BJ (cell line): ENCODE data around the gene MRPL24. TPM values are rescaled to one million over a fixed set of nuclear protein-coding genes. Genes with fewer than 3 reads are reported as not detected.

ENCODE experiments used
- CTCF ChIA-PET: fragments of 350-600 bp; formaldehyde crosslinking; extraction: SDS; loops from one replicate; lab custom pipeline; 2021; ENCODE audit warnings: antibody characterized with exemption, inconsistent platforms; lab: Yijun Ruan, JAX
- POLR2A ChIA-PET: fragments of 300-600 bp; sonication (Branson Sonifier 250); formaldehyde crosslinking; extraction: SDS; loops from one replicate; lab custom pipeline; 2021; ENCODE audit warnings: antibody characterized with exemption; lab: Charles Lee
- DNase-seq: peaks from one replicate; pipeline ENCODE4 v3.0.0-alpha.2; 2011; ENCODE audit warnings: low read depth
- H3K27me3 ChIP-seq: 2 replicates; pipeline ENCODE4 v1.6.0; 2011; ENCODE audit warnings: low read length; ENCODE audit not compliant: control insufficient read depth, insufficient read depth
- H3K36me3 ChIP-seq: 2 replicates; pipeline ENCODE4 v1.5.1; 2011; ENCODE audit warnings: low read length; ENCODE audit not compliant: control insufficient read depth, insufficient read depth
- H3K4me3 ChIP-seq: 2 replicates; pipeline ENCODE4 v1.5.1; 2011; ENCODE audit warnings: low read depth, mild to moderate bottlenecking, control low read depth, low read length
- CTCF ChIP-seq: IDR thresholded peaks from 2 replicates; pipeline ENCODE4 v1.5.1; 2011; ENCODE audit warnings: low read depth, mild to moderate bottlenecking, control low read depth, inconsistent platforms, low read length, moderate library complexity; ENCODE audit not compliant: insufficient read depth
- polyA plus RNA-seq: library from polyadenylated mRNA; depleted of rRNA; stranded (reverse); fragments of >200 nt; gene quantifications from 2 replicates; pipeline ENCODE4 v1.2.3, GENCODE V29; 2011

Gene MRPL24
- polyA plus RNA-seq, 1 experiment: 120 TPM

GRCh38 chr1:156725683-156726280 lies 15.1 kb downstream of the MRPL24 start:
- peak; percentile 89 for TF ChIP-seq CTCF
- H3K4me3 ChIP-seq: peak overlapping the region; percentile 32
- no peaks in the 10 kb centered on the region for H3K27me3 ChIP-seq
- H3K36me3 ChIP-seq: peaks cover 9% of the 10 kb centered on the region
- ChIA-PET POLR2A (interaction anchor here (0.6 to 1.3 kb wide), 2 partner anchors 36 to 821 kb away, joined by 4 to 8 read pairs; no protein-coding TSS in a partner anchor), CTCF (interaction anchor here (0.6 to 41.7 kb wide), 60 partner anchors 10 to 234 kb away, joined by 3 to 1556 read pairs (median 5); partner anchors contain the start of genes CRABP2, INSRR, MRPL24 and NAXE)
- no peak for DNase-seq

GRCh38 chr1:156721535-156721934 lies 19.4 kb downstream of the MRPL24 start:
- POLR2A ChIA-PET: no interaction called here
- no peak for DNase-seq
- H3K27me3 ChIP-seq: no peaks in the 10 kb centered on the region
- H3K4me3 ChIP-seq: no peak overlapping the region
- no peak for TF ChIP-seq CTCF
- CTCF ChIA-PET: interaction anchor here (0.8 to 41.7 kb wide), 4 partner anchors 15 to 63 kb away, joined by 3 to 1556 read pairs (median 6); partner anchors contain the start of genes CRABP2, NES and PRCC
- peaks cover 9% of the 10 kb centered on the region for H3K36me3 ChIP-seq

- ChIA-PET CTCF (interaction anchor here (1.5 to 41.7 kb wide), 3 partner anchors 15 to 46 kb away, joined by 3 to 1556 read pairs (median 8); partner anchors contain the start of genes CRABP2, NES and PRCC), POLR2A (no interaction called here)
- DNase-seq: no peak
- Histone ChIP-seq H3K36me3 (peaks cover 9% of the 10 kb centered on the region), H3K4me3 (no peak overlapping the region), H3K27me3 (no peaks in the 10 kb centered on the region)
- no peak for TF ChIP-seq CTCF
These were observed 19.8 kb downstream of the MRPL24 start for GRCh38 chr1:156721131-156721530.

GRCh38 chr1:156717351-156717750 lies 23.5 kb downstream of the MRPL24 start:
- Histone ChIP-seq H3K36me3 (no peaks in the 10 kb centered on the region; the same call in 1 of the 2 replicates), H3K4me3 (no peak overlapping the region), H3K27me3 (no peaks in the 10 kb centered on the region)
- ChIA-PET CTCF (interaction anchor here (15.3 to 41.7 kb wide), 2 partner anchors 10 to 30 kb away, joined by 286 to 1556 read pairs; partner anchors contain the start of genes ISG20L2, METTL25B and NES), POLR2A (no interaction called here)
- TF ChIP-seq CTCF: no peak
- no peak for DNase-seq

- CTCF ChIA-PET: interaction anchor here (1.2 to 41.7 kb wide), 6 partner anchors 9 to 145 kb away, joined by 4 to 1556 read pairs (median 9); partner anchors contain the start of genes CRABP2, ISG20L2, METTL25B and NES
- no peaks in the 10 kb centered on the region for H3K27me3 ChIP-seq
- POLR2A ChIA-PET: no interaction called here
- TF ChIP-seq CTCF: no peak
- H3K36me3 ChIP-seq: no peaks in the 10 kb centered on the region
- no peak for DNase-seq
- H3K4me3 ChIP-seq: no peak overlapping the region
These were observed 26.1 kb downstream of the MRPL24 start for GRCh38 chr1:156714830-156715229.
